Measurements from ENCODE around the gene FAXC.

The FAXC gene

GRCh38 chr6:99356641-99357040 is 7.2 kb upstream of the FAXC start:
- no peak overlapping the region for H2AFZ ChIP-seq (ENCODE audit: low read length)
- no peaks in the 10 kb centered on the region for H3K4me1 ChIP-seq (ENCODE audit: low read length)
- H3K4me2 ChIP-seq (ENCODE audit: low read depth, low read length), result no peak overlapping the region
- no peaks in the 10 kb centered on the region for H4K20me1 ChIP-seq (ENCODE audit: insufficient read depth, low read length)
- H3F3A ChIP-seq (ENCODE audit: insufficient read depth, low read length), result no peaks in the 10 kb centered on the region
- H3K9me3 ChIP-seq (replicated peaks; ENCODE audit: insufficient read depth, low read length), result no peaks in the 10 kb centered on the region
- TF ChIP-seq EZH2phosphoT487 (IDR thresholded peaks at IDR 0.05; ENCODE audit: low read length), result no peak
- TF ChIP-seq EZH2 (optimal IDR thresholded peaks at IDR 0.05; ENCODE audit: low read depth, low read length), result no peak
- TF ChIP-seq CTCF (IDR thresholded peaks at IDR 0.05; ENCODE audit: low read length), result no peak
- H3K79me2 ChIP-seq (ENCODE audit: low read length), result no peaks in the 10 kb centered on the region
- H3K36me3 ChIP-seq (replicated peaks; ENCODE audit: insufficient read depth, low read length), result no peaks in the 10 kb centered on the region
- H3K4me3 ChIP-seq (ENCODE audit: low read length), result no peak overlapping the region
- H3K9ac ChIP-seq (ENCODE audit: low read length), result no peak overlapping the region
- DNase-seq, result no peak
- no peaks in the 10 kb centered on the region for H3K27me3 ChIP-seq (replicated peaks; ENCODE audit: insufficient read depth, low read length)
- no peaks in the 10 kb centered on the region for H3K9me2 ChIP-seq (replicated peaks; ENCODE audit: insufficient read depth, low read length)
- no peak overlapping the region for H3K27ac ChIP-seq (ENCODE audit: low read length)

- Histone ChIP-seq H2AFZ (ENCODE audit: low read length) (no peak overlapping the region), H3K27ac (ENCODE audit: low read length) (no peak overlapping the region), H3K9me3 (replicated peaks; ENCODE audit: insufficient read depth, low read length) (no peaks in the 10 kb centered on the region), H3K36me3 (replicated peaks; ENCODE audit: insufficient read depth, low read length) (no peaks in the 10 kb centered on the region), H3K4me1 (ENCODE audit: low read length) (no peaks in the 10 kb centered on the region), H3K79me2 (ENCODE audit: low read length) (no peaks in the 10 kb centered on the region), H3K27me3 (replicated peaks; ENCODE audit: insufficient read depth, low read length) (no peaks in the 10 kb centered on the region), H3K4me3 (ENCODE audit: low read length) (no peak overlapping the region), H3K9me2 (replicated peaks; ENCODE audit: insufficient read depth, low read length) (no peaks in the 10 kb centered on the region), H3K4me2 (ENCODE audit: low read depth, low read length) (no peak overlapping the region), H4K20me1 (ENCODE audit: insufficient read depth, low read length) (no peaks in the 10 kb centered on the region), H3K9ac (ENCODE audit: low read length) (no peak overlapping the region), H3F3A (ENCODE audit: insufficient read depth, low read length) (no peaks in the 10 kb centered on the region)
- TF ChIP-seq CTCF (IDR thresholded peaks at IDR 0.05; ENCODE audit: low read length), result no peak
- TF ChIP-seq EZH2phosphoT487 (IDR thresholded peaks at IDR 0.05; ENCODE audit: low read length), result no peak
- TF ChIP-seq EZH2 (optimal IDR thresholded peaks at IDR 0.05; ENCODE audit: low read depth, low read length), result no peak
- no peak for DNase-seq
These were observed 5.5 kb upstream of the FAXC start for GRCh38 chr6:99354983-99355382.

- H3K79me2 ChIP-seq (ENCODE audit: low read length), result no peaks in the 10 kb centered on the region
- no peaks in the 10 kb centered on the region for H3K4me1 ChIP-seq (ENCODE audit: low read length)
- H3K4me2 ChIP-seq (ENCODE audit: low read depth, low read length), result no peak overlapping the region
- peaks cover 6% of the 10 kb centered on the region; the same call in 1 of the 2 replicates for H3F3A ChIP-seq (ENCODE audit: insufficient read depth, low read length)
- H3K9me3 ChIP-seq (replicated peaks; ENCODE audit: insufficient read depth, low read length), result no peaks in the 10 kb centered on the region
- H2AFZ ChIP-seq (ENCODE audit: low read length), result no peak overlapping the region
- H3K36me3 ChIP-seq (replicated peaks; ENCODE audit: insufficient read depth, low read length), result no peaks in the 10 kb centered on the region
- no peaks in the 10 kb centered on the region for H4K20me1 ChIP-seq (ENCODE audit: insufficient read depth, low read length)
- no peaks in the 10 kb centered on the region for H3K27me3 ChIP-seq (replicated peaks; ENCODE audit: insufficient read depth, low read length)
- H3K27ac ChIP-seq (ENCODE audit: low read length), result no peak overlapping the region
- H3K9me2 ChIP-seq (replicated peaks; ENCODE audit: insufficient read depth, low read length), result no peaks in the 10 kb centered on the region
- no peak for DNase-seq
- H3K4me3 ChIP-seq (ENCODE audit: low read length), result no peak overlapping the region
- H3K9ac ChIP-seq (ENCODE audit: low read length), result no peak overlapping the region
- TF ChIP-seq EZH2 (optimal IDR thresholded peaks at IDR 0.05; ENCODE audit: low read depth, low read length) (no peak), EZH2phosphoT487 (IDR thresholded peaks at IDR 0.05; ENCODE audit: low read length) (no peak), CTCF (IDR thresholded peaks at IDR 0.05; ENCODE audit: low read length) (no peak)
These were observed 3.7 kb upstream of the FAXC start for GRCh38 chr6:99353126-99353525.
